OCI-LY3 (cell line): ENCODE measurements around the gene RIMKLA.

ENCODE experiments used
- CTCF ChIP-seq: fragments of 200-600, 300-600 bp; sonication (generic); IDR thresholded peaks from 2 replicates; pipeline ENCODE4 v1.5.1; 2014; ENCODE audit warnings: antibody characterized with exemption, low read length, low read depth
- EZH2phosphoT487 ChIP-seq: fragments of 200-600 bp; shearing (Covaris generic); IDR thresholded peaks from 2 replicates; pipeline ENCODE4 v1.6.1; 2018; ENCODE audit warnings: antibody characterized with exemption, mixed run types, low read depth

- TF ChIP-seq CTCF = no peak
- TF ChIP-seq EZH2phosphoT487 = no peak
Observed at GRCh38 chr1:42431514-42431913, 50.9 kb downstream of the RIMKLA start.
